HCT116 (cell line): Measurements from ENCODE around the gene MEAK7. TPM values are rescaled to one million over a fixed set of nuclear protein-coding genes. Genes with fewer than 3 reads are reported as not detected.

Experiments used
- ATAC-seq: fragments of 200-7000 bp; cut with Tn5 transposase; 2 replicates; pipeline ENCODE4 v1.9.1; 2020; ENCODE audit warnings: mild to moderate bottlenecking, moderate library complexity
- BruUV-seq: library from RNA; stranded (reverse); fragments of 400-500 nt; replicated peaks from 2 replicates; lab custom pipeline; 2021; lab: Mats Ljungman, UMichigan
- CTCF ChIA-PET: fragments of 300-600 bp; sonication (Branson Sonifier 250); formaldehyde crosslinking; loops from one replicate; lab custom pipeline; 2021; ENCODE audit warnings: antibody characterized with exemption; lab: Charles Lee
- POLR2A ChIA-PET: fragments of 300-600, 350-600 bp; sonication (Branson Sonifier 250); formaldehyde crosslinking; loops from one replicate; lab custom pipeline; 2021; ENCODE audit warnings: antibody characterized with exemption; lab: Charles Lee
- RAD21 ChIA-PET, 2 experiments: fragments of 300-600 bp; sonication (Branson Sonifier 250); formaldehyde crosslinking; loops; one replicate each; lab custom pipeline; 2023; ENCODE audit warnings: low total read pairs in 2 of 2; ENCODE audit not compliant: uncharacterized antibody in 2 of 2, unreplicated experiment in 2 of 2, low non-redundant PET in 1 of 2; lab: Charles Lee
- DNase-seq: peaks from one replicate; pipeline ENCODE4 v3.0.0-alpha.2; 2010; ENCODE audit warnings: low read depth, low spot score
- H2AFZ ChIP-seq: fragments of 200-600 bp; shearing (Covaris generic), sonication (generic); 2 replicates; pipeline ENCODE4 v1.6.1; 2017; ENCODE audit warnings: low read depth, mixed run types, mixed read lengths, antibody characterized with exemption, low read length; ENCODE audit not compliant: poor library complexity, severe bottlenecking
- H3K27ac ChIP-seq: 2 replicates; pipeline ENCODE4 v1.5.1; 2012; ENCODE audit warnings: low read depth, low read length
- H3K27me3 ChIP-seq: fragments of 200-600 bp; sonication (generic); 2 replicates; pipeline ENCODE4 v1.6.1; 2016; ENCODE audit warnings: mixed run types, low read length, mixed read lengths; ENCODE audit not compliant: insufficient read depth
- H3K36me3 ChIP-seq, 2 experiments: fragments of 200-500 bp in 1 of 2; fragments of 200-600 bp in 1 of 2; sonication (Bioruptor generic) in 1 of 2; sonication (generic) in 1 of 2; 2 replicates each; pipeline versions ENCODE4 v1.5.1 to v1.6.1; 2014 to 2016; ENCODE audit warnings: low read length in 2 of 2, inconsistent platforms in 1 of 2, mixed read lengths in 1 of 2, mixed run types in 1 of 2; ENCODE audit not compliant: insufficient read depth in 2 of 2, control insufficient read depth in 1 of 2
- H3K4me1 ChIP-seq, 2 experiments: fragments of 200-600 bp in 1 of 2; sonication (generic) in 1 of 2; 2 replicates each; pipeline versions ENCODE4 v1.5.1 to v1.6.1; 2012 to 2017; ENCODE audit warnings: low read length in 2 of 2, inconsistent platforms in 1 of 2, mild to moderate bottlenecking in 1 of 2, mixed read lengths in 1 of 2, mixed run types in 1 of 2, moderate library complexity in 1 of 2; ENCODE audit not compliant: insufficient read depth in 2 of 2, control insufficient read depth in 1 of 2
- H3K4me2 ChIP-seq: fragments of 200-600 bp; sonication (generic); 2 replicates; pipeline ENCODE4 v1.6.1; 2017; ENCODE audit warnings: mixed run types, low read length, mixed read lengths
- H3K4me3 ChIP-seq, 2 experiments: fragments of 200-600 bp in 1 of 2; sonication (generic) in 1 of 2; replicated peaks in 1 of 2; 2 replicates each; pipeline ENCODE4 v1.5.1; 2011 to 2016; ENCODE audit warnings: low read length in 2 of 2, control low read depth in 1 of 2, low read depth in 1 of 2, mild to moderate bottlenecking in 1 of 2, mixed read lengths in 1 of 2, mixed run types in 1 of 2
- H3K79me2 ChIP-seq: fragments of 200-600 bp; sonication (generic); 2 replicates; pipeline ENCODE4 v1.6.1; 2017; ENCODE audit warnings: mild to moderate bottlenecking, mixed run types, low read length, moderate library complexity, mixed read lengths; ENCODE audit not compliant: insufficient read depth
- H3K9ac ChIP-seq: fragments of 200-600 bp; sonication (generic); 2 replicates; pipeline ENCODE4 v1.6.1; 2016; ENCODE audit warnings: low read length, mixed read lengths
- H3K9me2 ChIP-seq: fragments of 200-600 bp; sonication (generic), shearing (Covaris generic); 2 replicates; pipeline ENCODE4 v1.6.1; 2017; ENCODE audit warnings: mixed run types, mild to moderate bottlenecking, moderate library complexity; ENCODE audit not compliant: insufficient read depth
- H3K9me3 ChIP-seq, 2 experiments: fragments of 200-500 bp in 1 of 2; fragments of 200-600 bp in 1 of 2; sonication (Bioruptor generic) in 1 of 2; sonication (generic) in 1 of 2; 2 replicates each; pipeline ENCODE4 v1.6.1; 2014 to 2017; ENCODE audit warnings: low read length in 2 of 2, mixed read lengths in 2 of 2, inconsistent platforms in 1 of 2, low read depth in 1 of 2, mild to moderate bottlenecking in 1 of 2, mixed run types in 1 of 2, moderate library complexity in 1 of 2; ENCODE audit not compliant: control insufficient read depth in 1 of 2, insufficient read depth in 1 of 2
- H4K20me1 ChIP-seq: fragments of 200-600 bp; sonication (generic), shearing (Covaris generic); 2 replicates; pipeline ENCODE4 v1.6.1; 2017; ENCODE audit warnings: mixed run types, mild to moderate bottlenecking, moderate library complexity; ENCODE audit not compliant: insufficient read depth
- CBX3 ChIP-seq: IDR thresholded peaks from 2 replicates; pipeline ENCODE4 v1.6.1; 2012; ENCODE audit warnings: low read depth
- CEBPB ChIP-seq: IDR thresholded peaks from 2 replicates; pipeline ENCODE4 v1.6.1; 2012; ENCODE audit warnings: low read depth
- EGR1 ChIP-seq: IDR thresholded peaks from 2 replicates; pipeline ENCODE4 v1.6.1; 2012; ENCODE audit warnings: low read depth
- ELF1 ChIP-seq: IDR thresholded peaks from 2 replicates; pipeline ENCODE4 v1.6.1; 2012; ENCODE audit warnings: low read depth, borderline replicate concordance
- EZH2 ChIP-seq: fragments of 200-600 bp; sonication (generic); IDR thresholded peaks from 2 replicates; pipeline ENCODE4 v1.6.1; 2017; ENCODE audit warnings: antibody characterized with exemption, mixed run types
- EZH2phosphoT487 ChIP-seq: fragments of 200-600 bp; IDR thresholded peaks from 2 replicates; pipeline ENCODE4 v1.6.1; 2018; ENCODE audit warnings: antibody characterized with exemption, borderline replicate concordance
- FOSL1 ChIP-seq: IDR thresholded peaks from 2 replicates; pipeline ENCODE4 v1.6.1; 2012; ENCODE audit warnings: low read depth
- JUND ChIP-seq: IDR thresholded peaks from 2 replicates; pipeline ENCODE4 v1.6.1; 2012
- MAX ChIP-seq: IDR thresholded peaks from 2 replicates; pipeline ENCODE4 v1.6.1; 2012
- POLR2A ChIP-seq: IDR thresholded peaks from 2 replicates; pipeline ENCODE4 v1.7.0; 2011; ENCODE audit warnings: borderline replicate concordance; ENCODE audit not compliant: insufficient read depth, insufficient read length; ENCODE audit errors: extremely low read depth
- POLR2AphosphoS5 ChIP-seq: IDR thresholded peaks from 2 replicates; pipeline ENCODE4 v1.6.1; 2011; ENCODE audit warnings: mild to moderate bottlenecking, low read depth, low read length, moderate library complexity
- RAD21 ChIP-seq: IDR thresholded peaks from 2 replicates; pipeline ENCODE4 v1.6.1; 2012; ENCODE audit warnings: low read depth, mild to moderate bottlenecking
- REST ChIP-seq: IDR thresholded peaks from 2 replicates; pipeline ENCODE4 v1.6.1; 2012; ENCODE audit warnings: low read depth
- SIN3A ChIP-seq: IDR thresholded peaks from 2 replicates; pipeline ENCODE4 v1.6.1; 2012; ENCODE audit warnings: low read depth
- SP1 ChIP-seq: IDR thresholded peaks from 2 replicates; pipeline ENCODE4 v1.6.1; 2012; ENCODE audit warnings: low read depth
- SRF ChIP-seq: IDR thresholded peaks from 2 replicates; pipeline ENCODE4 v1.6.1; 2012; ENCODE audit warnings: low read depth
- TCF7L2 ChIP-seq: IDR thresholded peaks from 2 replicates; pipeline ENCODE4 v1.7.0; 2011; ENCODE audit warnings: borderline replicate concordance, inconsistent platforms; ENCODE audit not compliant: insufficient read depth, insufficient read length; ENCODE audit errors: extremely low read depth
- YY1 ChIP-seq: IDR thresholded peaks from 2 replicates; pipeline ENCODE4 v1.6.1; 2011; ENCODE audit warnings: low read length, low read depth, moderate library complexity, mild to moderate bottlenecking; ENCODE audit not compliant: insufficient replicate concordance; ENCODE audit errors: extremely low read depth
- ZBTB33 ChIP-seq: IDR thresholded peaks from 2 replicates; pipeline ENCODE4 v1.6.1; 2011; ENCODE audit warnings: mild to moderate bottlenecking, low read length, moderate library complexity; ENCODE audit not compliant: insufficient replicate concordance; ENCODE audit errors: extremely low read depth
- ZFX ChIP-seq: fragments of 450-650 bp; IDR thresholded peaks from 2 replicates; pipeline ENCODE4 v1.6.1; 2017
- intact Hi-C: fragments of 100-400 bp; cut with micrococcal nuclease; formaldehyde crosslinking; loops from 2 replicates; pipeline ENCODE4 v1.10.0; 2022
- total RNA-seq: library from RNA; stranded (reverse); gene quantifications from one replicate; pipeline ENCODE4 v1.2.1, GENCODE V29; 2021; ENCODE audit not compliant: unreplicated experiment

Gene MEAK7
- total RNA-seq, 1 experiment from 2014 or later: 32.2 TPM

- H3K4me2 ChIP-seq: no peak overlapping the region
- ChIA-PET CTCF (no interaction called here), POLR2A (no interaction called here), RAD21 (no interaction called here)
- no peak for ATAC-seq
- H3K79me2 ChIP-seq: peaks cover 12% of the 10 kb centered on the region; the same call in 1 of the 2 replicates
- H4K20me1 ChIP-seq: no peaks in the 10 kb centered on the region
- no peak for TF ChIP-seq SP1
- no peak for TF ChIP-seq TCF7L2
- TF ChIP-seq EGR1: no peak
- no peak for TF ChIP-seq FOSL1
- no peak for TF ChIP-seq EZH2phosphoT487
- TF ChIP-seq SRF: no peak
- TF ChIP-seq MAX: no peak
- no peak for TF ChIP-seq EZH2
- TF ChIP-seq YY1: no peak
- TF ChIP-seq RAD21: no peak
- TF ChIP-seq JUND: no peak
- no peak for TF ChIP-seq CBX3
- TF ChIP-seq ZFX: no peak
- TF ChIP-seq CEBPB: no peak
- no peak for TF ChIP-seq POLR2AphosphoS5
- no peak for TF ChIP-seq ELF1
- no peak for TF ChIP-seq REST
- TF ChIP-seq ZBTB33: no peak
- no peak for TF ChIP-seq SIN3A
- no peak for TF ChIP-seq POLR2A
- no peaks in the 10 kb centered on the region for H3K9me2 ChIP-seq
- no peak overlapping the region for H2AFZ ChIP-seq
- H3K36me3 ChIP-seq: peaks cover 40 to 55% of the 10 kb centered on the region in 2 experiments
- intact Hi-C loops: no loop called here
- no TSS peak for BruUV-seq
- peaks cover 16 to 22% of the 10 kb centered on the region in 2 experiments for H3K4me1 ChIP-seq
- H3K4me3 ChIP-seq: no peak overlapping the region
- H3K27me3 ChIP-seq: no peaks in the 10 kb centered on the region
- no peak for DNase-seq
- H3K9ac ChIP-seq: no peak overlapping the region
- H3K9me3 ChIP-seq: no peaks in the 10 kb centered on the region
- no peak overlapping the region for H3K27ac ChIP-seq
Measured at GRCh38 chr16:84495506-84495905, 9.0 kb downstream of the MEAK7 start.
